NOMO-1 (cell line): ENCODE measurements around the gene PRKAR1A.
A peak's percentile ranks its signal among the peaks of the same experiment; 100 is the strongest.
"Not testable (repeated sequence)": the region's sequence is repeated elsewhere in the genome, so short reads cannot be mapped to it uniquely, and the experiment has no call there.

Source experiments
- DNase-seq, 2 experiments: peaks; one replicate each; lab custom pipeline; 2025; ENCODE audit not compliant: unreplicated experiment in 2 of 2; lab: John Stamatoyannopoulos, UW

Gene PRKAR1A

DNA sequence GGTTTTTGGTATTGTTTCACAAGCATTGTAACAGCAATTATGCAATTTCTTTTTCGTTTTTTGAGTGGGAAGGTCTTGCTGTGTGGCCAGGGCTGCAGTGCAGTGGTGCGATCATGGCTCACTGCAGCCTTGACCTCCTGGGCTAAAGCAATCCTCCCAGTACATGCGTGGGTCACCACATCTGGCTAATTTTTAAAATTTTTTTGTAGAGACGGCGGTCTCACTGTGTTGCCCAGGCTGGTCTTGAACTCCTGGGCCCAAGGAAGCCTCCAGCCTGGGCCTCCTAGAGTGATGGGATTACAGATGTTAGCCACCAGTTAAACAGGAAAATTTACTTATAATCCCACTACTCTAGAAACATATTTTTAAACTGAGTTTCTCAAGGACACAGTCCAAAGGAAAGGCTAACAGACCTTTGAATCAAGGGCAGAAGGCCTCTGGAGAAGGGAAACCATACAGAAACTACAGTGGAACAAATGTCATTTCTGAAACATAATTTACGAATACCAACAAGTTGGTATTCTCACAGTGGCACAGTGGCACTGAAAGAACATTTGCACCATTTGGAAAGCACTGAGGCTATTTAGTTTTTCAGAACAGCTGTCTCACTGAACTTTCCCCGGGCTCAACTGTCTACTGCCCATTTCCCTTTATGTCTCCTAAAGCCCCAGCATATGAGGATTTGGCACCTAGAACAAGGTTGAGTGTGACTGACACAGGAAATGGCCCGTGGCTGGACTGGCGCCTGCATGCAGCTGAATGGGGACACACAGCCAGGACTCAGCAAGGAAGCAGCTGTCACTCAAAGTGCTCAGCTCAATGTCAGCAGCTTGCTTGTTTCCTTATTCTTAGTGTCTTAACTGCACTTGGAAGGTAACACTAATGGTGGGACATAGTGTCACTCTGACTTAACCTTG, 2.8 kb upstream of the PRKAR1A start:
- DNase-seq: peak; percentile 49 to 51

DNA sequence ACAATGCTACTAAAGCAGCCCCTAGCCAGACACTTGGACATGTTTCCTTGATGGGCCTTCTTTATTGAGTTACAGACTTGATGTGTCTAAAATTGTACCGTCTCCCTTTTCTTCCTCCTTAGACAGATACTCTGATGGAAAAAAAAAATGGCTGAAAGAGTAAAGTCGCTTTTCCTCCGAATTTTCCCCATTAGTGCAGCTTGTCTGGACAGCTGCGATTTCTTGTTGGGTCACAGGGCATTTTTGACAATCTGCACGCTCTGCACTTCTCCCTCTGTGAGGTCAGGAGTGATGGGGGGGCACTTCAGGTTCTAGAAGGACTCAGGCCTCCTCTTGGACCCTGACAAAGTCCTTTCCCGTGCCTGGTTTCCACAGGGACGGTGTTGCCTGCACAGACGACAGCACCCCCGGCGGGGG, 968 bp upstream of the PRKAR1A start:
- DNase-seq: no peak

DNA sequence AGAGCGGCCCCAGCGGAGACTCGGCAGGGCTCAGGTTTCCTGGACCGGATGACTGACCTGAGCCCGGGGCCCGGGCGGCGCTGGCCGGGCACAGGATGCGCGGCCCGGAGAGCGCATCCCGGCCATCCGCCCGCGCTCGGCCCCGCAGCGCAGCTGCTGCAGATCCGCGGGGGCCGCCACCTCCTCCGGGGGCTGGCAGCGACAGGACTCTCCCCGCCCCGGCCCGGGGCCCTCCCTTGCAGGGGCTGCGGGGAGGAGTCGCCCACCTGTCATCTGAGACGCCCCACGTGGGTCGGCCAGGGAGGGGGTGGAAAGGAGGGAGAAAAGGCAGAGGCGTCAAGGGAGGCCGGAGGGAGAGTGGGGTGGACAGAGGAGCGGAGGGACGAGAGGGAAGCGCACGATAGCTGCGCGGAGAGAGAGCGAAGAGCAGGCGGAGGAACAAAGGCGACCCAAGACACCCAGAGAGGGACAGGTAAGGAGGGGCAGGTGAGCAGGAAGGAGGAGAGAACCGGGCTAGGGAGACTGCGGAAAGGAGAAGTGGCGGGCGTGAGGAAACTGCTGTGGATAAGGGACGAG, 471 bp upstream of the PRKAR1A start:
- DNase-seq: peak; percentile 39 to 48

DNA sequence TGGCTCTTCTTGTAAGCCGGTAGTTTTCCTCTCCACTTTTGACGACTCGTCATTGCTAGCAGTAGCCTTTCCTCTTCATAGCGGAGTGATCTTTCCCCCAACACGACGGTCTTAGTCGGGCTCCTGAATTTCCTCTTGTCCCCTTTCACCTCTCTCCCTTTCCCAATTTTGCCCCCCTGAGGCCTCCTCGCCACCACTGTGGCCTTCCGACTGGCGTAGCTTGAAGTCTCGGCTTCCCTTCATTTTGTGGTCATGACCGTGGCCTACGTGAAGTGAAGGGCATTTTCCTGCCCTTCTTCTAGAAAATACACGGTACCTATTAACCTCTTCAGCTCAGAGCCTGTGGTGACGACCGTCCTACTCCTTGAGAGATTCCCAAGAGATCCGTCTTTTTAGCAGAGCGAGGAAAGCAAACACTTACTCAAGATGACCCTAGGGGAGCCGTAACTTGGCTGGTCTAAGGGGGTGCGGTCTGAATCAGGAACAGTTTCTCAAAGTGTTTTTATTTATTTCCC, 787 bp downstream of the PRKAR1A start:
- peak in 1 of 2 experiments; percentile 23 for DNase-seq

DNA sequence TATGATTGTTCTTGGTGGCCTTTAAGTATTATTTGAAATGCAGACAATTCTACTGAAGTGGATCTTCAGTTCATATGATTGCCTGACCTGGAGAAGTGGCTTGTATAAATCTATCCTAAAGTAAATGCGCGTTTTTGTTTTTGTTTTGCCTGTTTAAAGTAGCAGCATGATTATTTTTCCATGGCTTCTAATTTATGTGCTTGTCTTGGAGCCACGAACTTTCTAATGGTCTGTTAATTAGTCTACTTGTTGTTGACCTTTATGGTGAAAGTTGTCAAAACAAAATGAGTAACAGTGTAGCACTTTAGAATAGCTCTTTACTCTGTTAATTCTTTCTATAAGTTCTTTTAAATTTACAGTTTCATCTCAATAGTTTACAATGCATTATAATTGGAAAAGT, 1.7 kb downstream of the PRKAR1A start:
- no peak for DNase-seq

DNA sequence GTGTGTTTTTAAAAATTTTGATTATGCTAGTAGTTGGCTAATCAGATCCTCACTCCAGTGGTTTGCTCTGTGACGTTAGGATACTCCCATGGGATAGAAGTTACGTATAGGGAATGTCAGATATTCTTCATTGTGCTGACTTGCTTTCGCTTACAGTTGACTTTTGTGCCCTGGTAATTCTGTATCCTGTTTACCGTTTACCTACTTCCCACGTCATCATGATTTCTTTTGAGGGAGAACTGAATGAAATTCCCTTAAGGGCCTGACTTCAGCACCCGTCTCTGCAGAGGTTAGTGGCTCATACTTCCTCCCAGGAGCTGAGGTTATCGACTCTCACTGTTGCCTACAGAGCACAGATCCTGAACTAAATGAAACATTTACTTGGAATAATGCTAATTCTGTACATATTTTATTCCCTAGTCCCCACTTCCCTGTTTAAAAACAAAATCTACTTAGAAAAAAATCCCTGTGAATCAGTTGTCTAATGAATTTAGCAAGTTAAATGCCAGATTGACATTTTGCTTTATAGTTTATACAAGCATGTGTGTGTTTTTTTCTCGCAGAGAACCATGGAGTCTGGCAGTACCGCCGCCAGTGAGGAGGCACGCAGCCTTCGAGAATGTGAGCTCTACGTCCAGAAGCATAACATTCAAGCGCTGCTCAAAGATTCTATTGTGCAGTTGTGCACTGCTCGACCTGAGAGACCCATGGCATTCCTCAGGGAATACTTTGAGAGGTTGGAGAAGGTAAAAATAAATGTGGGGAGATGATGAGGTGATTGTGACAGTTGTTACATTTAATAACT, 2.8 kb downstream of the PRKAR1A start:
- no peak for DNase-seq

DNA sequence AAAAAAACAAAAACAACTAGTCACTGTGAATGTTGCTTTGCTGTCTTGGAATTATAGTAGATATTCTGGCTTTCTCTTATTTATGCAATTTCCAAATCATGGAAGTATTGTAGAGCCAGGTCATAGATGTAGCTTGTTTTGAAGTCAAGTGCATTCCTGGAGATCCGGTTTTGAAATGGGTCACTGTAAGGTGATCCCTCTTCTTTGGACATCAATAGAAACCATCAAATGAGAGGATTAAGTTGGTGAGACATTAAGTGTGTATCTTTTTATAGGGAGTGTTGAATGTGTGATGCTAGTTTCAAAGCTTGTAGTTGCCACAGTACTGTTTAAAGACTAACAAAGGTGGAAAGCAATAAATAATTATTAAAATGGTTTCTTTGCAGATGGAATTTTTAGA, 4.5 kb downstream of the PRKAR1A start:
- DNase-seq: no peak

DNA sequence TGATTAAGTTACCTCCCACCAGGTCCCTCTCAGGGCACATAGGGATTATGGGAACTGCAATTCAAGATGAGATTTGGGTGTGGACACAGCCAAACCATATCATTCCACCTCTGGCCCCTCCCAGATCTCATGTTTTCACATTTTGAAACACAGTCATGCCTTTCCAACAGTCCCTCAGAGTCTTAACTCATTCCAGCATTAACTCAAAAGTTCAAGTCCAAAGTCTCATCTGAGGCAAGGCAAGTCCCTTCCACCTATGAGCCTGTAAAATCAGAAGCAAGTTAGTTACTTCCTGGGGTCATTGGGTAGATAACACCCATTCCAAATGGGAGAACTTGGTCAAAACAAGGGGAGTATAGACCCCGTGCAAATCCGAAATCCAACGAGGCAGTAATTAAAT, 5.4 kb downstream of the PRKAR1A start:
- not testable (repeated sequence) for DNase-seq

DNA sequence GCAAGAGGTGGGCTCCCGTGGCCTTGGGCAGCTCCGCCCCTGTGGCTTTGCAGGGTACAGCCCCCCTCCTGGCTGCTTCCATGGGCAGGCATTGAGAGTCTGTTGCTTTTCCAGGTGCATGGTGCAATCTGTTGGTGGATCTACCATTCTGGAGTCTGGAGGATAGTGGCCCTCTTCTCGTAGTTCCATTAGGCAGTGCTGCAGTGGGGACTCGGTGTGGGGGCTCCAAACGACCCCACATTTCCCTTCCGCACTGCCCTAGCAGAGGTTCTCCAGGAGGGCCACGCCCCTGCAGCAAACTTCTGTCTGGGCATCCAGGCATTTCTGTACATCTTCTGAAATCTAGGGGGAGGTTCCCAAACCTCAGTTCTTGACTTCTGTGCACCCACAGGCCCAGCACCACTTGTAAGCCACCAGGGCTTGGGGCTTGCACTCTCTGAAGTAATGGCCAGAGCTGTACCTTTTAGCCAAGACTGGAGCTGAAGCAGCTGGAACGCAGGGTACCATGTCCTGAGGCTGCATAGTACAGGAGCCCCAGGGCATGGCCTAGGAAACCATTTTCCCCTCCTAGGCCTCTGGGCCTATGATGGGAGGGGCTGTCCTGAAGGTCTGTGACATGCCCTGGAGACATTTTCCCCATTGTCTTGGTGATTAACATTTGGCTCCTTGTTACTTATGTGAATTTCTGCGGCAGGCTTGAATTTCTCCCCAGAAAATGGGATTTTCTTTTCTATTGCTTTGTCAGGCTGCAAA, 6.0 kb downstream of the PRKAR1A start:
- DNase-seq: no peak

DNA sequence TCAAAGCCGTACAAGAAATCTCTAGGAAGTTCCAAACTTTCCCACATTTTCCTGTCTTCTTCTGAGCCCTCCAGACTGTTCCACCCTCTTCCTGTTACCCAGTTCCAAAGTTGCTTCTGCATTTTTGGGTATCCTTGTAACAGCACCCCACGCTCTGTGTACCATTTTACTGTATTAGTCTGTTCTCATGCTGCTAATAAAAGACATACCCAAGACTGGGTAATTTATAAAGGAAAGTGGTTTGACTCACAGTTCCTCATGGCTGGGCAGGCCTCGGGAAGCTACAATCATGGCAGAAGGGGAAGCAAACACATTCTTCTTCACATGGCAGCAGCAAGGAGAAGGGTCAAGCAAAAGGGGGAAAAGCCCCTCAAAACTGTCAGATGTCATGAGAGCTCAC, 6.8 kb downstream of the PRKAR1A start:
- DNase-seq: not testable (repeated sequence)

DNA sequence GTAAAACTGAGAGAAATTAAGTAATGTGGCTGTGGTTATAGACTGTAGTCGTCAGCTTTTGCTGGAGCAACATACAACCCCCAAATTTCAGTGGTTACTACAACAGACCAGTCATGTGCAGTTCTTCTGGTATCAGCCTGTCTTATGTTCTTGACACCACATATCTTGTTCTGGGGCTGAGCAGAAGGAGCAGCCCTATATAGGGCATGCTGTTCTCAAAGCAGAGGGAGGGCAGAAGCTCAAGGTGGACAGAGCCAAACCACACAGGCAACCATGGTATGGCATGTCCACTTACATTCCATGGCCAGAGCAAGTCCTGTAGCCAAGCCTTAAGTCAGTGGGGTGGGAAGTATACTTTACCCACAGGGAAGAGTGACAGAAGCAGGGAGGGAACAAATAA, 7.7 kb downstream of the PRKAR1A start:
- DNase-seq: no peak

DNA sequence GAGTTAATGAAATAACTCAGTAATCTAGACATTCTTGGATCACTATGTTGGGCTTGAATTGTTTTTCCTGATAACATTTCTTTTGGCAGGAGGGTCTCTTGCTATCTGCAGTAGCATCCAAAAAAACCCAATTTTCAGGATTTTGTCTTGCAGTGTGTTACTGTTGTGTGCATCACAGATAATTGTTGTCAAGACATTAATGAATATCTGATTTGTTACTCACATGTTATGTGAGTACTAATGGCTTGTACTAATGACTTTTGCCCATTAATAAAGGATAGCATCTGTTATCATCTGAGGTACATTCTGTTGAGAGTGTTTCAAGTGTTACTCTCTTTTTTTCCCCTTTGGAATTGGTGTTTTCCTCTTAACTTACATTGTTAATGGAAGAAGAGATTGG, 10.0 kb downstream of the PRKAR1A start:
- no peak for DNase-seq

DNA sequence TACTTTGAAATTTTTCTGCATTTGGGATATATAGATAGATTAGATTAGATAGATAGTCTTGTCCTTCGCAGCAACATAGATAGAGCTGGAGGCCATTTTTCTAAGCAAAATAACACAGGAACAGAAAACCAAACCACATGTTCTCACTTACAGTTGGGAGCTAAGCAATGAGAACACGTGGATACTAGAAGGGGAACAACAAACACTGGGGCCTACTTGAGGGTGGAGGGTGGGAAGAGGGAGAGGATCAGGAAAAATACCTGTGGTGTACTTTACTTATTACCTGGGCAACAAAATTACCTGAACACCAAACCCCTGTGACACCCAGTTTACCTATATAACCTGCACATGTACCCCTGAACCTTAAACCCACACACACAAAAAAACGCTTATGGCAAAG, 14.3 kb downstream of the PRKAR1A start:
- DNase-seq: no peak

DNA sequence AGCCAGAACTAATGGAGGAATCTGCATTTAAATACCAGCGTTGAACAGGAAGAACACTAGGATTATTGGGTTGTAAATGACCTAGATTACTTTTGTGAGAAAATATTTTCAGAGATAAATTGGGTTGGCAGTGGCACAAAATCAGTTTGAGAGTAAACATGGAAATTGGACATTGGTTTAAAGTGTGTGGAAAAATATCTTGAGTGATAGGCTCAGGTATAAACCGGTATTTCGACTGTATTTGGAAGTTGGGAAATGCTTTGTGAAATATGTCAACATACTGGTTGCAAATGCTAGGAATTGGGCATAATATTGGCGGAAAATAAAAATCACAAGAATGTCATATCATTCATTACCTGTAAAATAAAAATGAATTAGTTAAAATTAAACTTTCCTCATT, 15.1 kb downstream of the PRKAR1A start:
- no peak for DNase-seq

DNA sequence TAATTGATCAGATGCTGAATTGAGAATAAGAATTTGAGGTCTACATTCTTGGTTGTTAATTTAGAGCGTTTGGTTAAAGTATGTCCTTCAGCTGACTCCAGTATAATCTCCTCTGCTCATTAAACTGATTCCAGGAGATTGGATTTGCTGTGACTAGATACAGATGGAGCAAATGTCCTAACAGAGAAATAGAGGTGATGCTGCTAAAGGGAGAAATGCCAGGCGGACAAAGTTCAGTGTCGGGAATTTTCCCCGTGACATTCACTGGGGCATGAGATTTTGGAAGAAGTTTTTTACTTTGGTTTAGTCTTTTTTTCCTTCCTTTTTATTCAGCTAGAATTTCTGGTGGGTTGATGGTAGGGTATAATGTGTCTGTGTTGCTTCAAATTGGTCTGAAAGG, 19.0 kb downstream of the PRKAR1A start:
- no peak for DNase-seq

DNA sequence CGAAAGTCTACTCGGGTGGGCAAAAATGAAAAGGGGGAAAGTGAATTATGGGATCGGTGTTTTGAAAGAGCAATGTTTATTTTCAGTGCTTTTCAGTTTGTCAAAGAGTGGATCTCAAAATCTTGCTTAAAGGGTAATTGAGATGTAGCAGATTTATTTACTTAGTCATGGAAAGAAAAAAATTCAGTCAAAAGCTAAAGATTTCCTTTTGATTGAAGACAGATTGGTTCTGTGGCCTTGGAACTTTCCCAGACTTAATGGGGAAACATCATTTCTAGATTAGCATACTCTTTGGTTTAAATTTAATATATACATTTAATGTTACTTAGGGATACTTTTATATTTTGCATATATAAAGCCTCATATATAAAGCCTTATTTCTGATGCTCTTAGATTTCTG, 20.6 kb downstream of the PRKAR1A start:
- DNase-seq: no peak

DNA sequence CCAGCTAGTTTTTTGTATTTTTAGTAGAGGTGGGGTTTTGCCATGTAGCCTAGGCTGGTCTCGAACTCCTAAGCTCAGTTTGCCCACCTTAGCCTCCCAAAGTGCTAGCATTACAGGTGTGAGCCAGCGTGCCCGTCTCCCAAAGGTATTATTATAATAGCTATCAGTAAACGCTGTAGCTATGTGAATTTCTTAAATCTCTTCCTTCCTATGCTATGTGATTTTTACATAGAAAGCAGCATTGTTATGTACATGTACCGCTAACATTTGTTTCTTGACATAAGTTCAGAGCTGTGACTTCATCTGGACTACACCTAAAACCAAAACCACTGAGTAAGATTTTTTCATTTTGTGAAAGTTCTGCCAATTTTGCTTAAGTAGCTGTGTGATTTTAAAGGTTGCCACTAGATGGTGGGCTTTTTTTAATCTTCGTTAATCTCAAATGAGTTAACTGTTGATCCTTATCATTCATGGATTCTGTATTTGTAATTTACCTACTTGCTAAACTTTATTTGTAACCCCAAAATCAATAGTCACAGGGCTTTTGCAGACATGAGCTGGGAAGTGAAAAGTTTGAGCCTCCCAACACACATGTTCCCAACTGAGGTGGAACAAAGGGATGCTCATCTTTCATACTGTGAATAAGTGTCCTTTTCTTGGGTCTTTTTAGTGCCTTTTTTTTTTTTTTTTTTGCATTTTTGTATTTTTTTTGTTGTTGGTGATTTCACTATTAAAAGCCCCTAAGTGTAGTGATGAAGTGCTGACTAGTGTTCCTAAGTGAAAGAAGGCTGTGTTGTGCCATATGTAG, 21.9 kb downstream of the PRKAR1A start:
- no peak for DNase-seq

DNA sequence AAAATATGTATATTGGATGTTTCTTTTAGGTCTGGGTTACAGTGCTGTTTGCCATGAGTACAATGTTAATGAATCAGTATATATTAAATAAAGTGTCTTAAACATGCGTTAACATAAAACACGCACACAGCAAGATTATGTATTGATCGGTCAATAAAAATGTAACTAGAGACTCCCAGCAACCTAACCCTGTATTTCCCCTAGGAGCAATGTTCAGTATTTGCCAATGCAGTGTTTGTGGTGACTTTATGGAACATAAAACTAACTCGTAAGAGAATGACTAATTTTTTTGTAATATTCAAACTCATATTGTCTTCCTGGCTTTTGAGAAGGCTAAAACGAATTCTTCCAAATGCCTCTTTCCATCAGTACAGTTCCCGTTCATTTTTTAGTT, 22.5 kb downstream of the PRKAR1A start:
- no peak for DNase-seq

DNA sequence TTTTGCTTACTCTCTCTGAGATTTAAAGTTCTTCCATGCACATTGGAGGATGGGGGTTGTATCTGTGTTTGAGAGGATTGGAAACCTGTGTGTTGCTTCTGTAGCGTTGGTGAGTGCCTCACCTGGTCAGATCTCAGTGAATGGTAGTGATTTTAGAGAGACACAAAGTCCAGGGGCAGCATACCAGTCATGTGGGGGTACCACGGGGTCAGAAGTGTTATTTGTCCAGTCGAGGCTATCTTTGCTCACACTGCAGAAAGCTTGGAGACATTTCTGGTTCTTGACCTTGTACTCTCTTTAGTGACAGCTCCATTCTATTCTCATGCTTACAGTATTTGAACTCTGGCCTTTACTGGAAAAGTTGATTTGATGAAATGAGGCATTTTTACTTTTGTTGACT, 23.7 kb downstream of the PRKAR1A start:
- DNase-seq: no peak
